HG03064 (cell line): ENCODE results near the gene YTHDC1.

Source experiments
- ATAC-seq: cut with Tn5 transposase; IDR thresholded peaks from one replicate; pipeline ENCODE4 v1.9.1; 2021; ENCODE audit warnings: low read depth; ENCODE audit not compliant: unreplicated experiment

The YTHDC1 gene

DNA sequence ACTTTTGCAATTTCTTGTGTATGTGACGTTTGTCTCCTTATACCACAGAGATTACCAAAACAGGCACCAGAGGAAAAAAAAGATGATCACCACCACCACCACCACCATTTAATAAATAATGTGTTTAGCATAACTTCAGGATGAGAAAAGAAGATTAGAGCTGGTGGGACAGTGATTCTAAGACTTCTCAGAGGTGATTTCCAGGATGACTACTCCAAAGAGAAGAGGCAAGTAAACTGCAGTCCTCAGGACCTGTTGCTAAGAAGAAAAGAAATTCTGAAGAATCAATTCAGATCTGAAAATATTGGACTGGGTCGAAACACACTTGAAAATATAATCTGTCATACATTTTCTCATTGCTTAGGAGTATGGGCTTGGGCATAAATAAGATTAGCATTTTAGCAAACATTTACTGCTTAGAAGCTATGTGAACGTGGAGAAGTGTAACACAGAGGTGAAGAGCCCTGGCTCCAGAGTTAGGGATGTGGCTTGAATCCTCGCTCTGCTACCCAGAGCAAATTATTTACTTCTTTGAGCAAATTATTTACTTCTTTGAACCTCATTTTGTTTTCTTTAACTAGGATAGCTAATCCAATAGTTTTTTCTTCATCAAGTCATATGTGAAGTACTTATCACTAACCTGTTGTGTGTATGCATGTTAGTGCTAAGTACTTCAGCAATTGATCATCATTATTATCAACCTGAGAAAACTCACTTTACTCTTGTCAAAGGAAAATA is 10.5 kb upstream of the YTHDC1 start:
- ATAC-seq, result no peak

DNA sequence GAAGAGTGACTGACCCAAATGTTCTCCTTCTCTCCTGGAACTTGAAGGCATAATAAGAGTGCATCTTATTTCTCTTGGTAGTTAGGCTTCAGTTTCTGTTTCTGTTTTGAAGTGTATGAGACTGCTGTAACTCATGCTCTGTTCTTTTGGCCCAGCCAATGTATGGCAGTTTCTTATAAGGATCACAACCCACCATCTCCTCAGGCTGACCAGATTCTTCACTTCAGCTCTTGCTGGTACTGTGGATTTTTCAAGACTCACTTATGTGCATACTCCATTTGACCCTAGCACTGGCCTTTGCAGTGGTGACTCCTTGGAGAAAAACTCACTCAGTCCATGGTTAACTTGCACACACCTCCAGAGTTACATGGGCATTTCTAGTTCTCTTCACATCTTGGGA is 9.6 kb upstream of the YTHDC1 start:
- peak; percentile 80 for ATAC-seq

DNA sequence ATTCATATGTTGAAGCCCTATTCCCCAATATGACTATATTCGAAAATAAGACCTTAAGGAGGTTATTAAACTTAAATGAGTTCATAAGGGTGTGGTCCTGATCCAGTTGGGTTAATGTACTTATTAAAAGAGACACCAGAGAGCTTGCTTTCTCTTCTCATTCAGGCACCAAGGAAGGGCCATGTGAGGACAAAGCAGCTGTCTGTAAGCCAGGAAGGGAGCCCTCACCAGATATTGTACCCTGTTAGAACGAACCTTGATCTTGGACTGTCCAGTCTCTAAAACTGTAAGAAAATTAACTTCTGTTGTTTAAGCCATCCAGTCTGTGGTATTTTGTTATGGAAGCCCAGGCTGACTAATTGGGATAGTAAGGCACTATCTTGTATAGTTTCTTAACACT is 9.1 kb upstream of the YTHDC1 start:
- no peak for ATAC-seq

DNA sequence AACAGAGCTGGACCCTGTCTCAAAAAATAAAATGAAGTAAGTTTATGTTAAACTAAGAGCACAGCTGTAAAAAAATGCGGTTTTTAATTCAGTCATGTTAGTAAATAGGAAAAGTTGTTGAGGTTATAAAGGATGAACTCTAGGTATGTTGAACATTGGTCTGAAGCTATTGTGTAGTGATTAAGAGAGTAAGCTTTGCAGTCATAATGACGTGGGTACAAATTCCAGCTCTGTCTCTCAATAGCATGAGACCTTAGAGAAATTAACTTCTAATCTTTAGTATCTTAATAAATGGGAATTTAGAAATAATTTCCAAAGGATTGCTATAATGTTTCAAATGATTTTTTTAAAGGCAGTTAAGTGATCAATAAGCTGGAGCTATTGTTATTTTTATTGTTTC is 2.9 kb upstream of the YTHDC1 start:
- no peak for ATAC-seq

DNA sequence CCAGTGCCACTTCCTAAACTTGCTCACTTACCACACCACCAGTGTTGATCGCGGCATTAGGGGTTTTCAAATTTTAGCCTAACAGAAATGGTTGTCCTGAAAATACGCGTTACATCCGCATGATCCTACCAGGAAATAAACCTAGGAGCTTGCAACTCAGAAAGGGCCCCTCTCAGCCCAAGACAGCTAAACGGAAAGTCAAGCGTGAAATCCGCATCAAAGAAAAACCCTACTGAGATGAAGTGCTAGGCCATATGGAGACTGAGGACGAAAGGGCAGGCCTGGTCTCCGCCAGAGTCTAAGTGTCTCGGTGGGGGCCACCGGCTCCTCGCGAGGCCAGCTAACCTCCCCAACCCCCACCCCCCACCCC is 626 bp downstream of the YTHDC1 start:
- peak; percentile 13 for ATAC-seq

DNA sequence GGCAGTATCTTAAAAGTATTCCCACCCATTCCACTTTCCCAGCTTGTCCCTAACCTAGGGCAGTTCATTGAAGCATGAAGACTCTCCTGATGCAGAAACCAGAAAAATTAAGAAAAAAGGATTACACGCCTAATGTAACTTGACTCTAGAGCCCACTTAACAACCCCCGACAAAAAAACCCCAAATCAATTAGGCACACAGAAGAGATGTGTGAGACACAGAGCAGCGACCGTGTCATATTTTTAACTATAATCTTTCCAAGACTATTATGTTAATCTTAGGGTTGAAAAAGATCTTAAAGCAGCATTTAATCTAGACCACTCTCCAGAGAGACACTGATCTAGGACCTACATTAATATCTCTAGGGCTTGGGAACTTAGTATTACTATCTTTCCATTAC is 1.3 kb downstream of the YTHDC1 start:
- ATAC-seq, result no peak

DNA sequence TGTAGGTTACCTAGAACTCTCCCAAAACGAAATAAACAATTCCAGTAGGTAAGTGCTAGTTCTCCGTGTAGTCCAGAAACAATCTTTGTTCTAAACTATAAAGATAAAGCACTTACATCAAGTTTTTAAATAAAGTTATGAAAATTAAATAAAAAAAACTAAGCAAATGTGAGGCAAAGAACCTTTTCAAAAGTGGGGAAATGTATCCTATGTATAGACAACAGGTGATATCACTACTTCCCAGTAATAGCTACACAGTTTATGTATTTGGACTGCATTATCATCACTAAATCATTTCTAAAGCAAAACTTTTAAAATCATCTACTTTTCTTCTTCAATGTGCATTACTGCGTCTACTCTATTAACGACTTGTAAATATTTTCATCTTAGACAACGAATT is 2.0 kb downstream of the YTHDC1 start:
- ATAC-seq, result no peak

DNA sequence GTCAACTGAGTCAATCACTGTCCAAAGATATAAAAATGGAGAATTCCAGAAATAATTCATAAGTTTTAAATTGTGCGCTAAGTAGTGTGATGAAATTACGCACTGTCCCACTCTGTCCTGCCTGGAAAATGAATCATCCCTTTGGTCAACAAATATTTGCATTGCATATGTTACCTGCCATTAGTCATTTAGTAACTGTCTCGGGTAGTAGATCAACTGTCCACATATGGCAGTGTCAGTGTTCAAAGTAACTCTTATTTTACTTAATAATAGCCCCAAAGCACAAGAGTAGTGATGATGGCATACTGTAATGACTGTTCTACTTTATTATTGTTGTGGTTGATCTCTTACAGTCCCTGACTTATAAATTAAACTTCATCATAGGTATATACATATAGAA is 3.4 kb downstream of the YTHDC1 start:
- no peak for ATAC-seq

DNA sequence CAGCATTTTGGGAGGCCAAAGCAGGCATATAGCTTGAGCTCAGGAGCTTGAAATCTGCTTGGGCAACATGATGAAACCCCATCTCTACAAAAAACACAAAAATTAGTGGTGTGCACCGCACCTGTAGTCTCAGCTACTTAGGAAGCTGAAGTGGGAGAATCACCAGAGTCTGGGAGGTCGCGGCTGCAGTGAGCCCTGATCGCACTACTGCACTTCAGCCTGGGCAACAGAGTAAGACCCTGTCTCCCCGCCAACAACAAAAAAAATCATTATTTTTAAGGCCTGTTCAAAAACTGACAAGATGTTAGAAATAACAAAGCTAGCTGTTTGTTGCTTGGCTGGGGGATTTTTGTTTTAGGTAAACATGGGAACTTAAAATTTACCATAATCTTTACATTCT is 5.1 kb downstream of the YTHDC1 start:
- no peak for ATAC-seq

DNA sequence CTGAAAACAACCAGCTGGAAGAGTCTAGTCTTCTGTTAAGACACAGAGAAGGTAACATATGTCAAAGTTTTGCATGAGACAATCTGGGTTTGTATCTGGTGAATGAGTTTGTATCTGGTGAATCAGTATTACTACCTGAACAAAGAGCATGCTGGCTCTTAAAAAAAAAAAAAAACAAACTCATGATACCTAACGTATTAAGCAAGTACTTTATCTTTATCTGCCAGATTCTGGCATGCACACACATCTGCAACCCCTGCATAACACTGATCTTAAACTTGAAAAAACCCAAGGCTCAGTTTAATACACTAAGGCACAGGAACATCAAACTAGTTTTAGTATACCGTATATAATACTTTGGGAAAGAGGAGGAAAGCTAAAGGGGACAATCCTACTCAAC is 5.8 kb downstream of the YTHDC1 start:
- ATAC-seq, result no peak

DNA sequence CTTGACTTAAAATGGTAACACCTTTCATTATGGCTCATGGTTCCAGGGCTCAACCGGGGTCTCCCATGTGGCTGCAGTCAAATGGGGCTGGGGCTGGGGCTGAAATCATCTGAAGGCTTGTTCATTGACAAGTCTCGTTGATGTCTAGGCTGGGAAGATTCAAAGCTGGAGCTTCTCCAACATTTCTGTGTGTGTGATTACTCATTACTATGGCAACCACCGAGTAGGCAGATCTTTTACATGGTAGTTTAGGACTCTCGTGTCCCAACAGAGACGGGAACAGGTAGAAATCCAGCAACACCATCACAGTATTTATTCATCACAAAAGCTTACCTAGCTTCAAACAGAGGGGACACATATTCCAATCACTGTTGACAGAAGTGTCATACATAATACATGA is 7.8 kb downstream of the YTHDC1 start:
- ATAC-seq, result no peak

DNA sequence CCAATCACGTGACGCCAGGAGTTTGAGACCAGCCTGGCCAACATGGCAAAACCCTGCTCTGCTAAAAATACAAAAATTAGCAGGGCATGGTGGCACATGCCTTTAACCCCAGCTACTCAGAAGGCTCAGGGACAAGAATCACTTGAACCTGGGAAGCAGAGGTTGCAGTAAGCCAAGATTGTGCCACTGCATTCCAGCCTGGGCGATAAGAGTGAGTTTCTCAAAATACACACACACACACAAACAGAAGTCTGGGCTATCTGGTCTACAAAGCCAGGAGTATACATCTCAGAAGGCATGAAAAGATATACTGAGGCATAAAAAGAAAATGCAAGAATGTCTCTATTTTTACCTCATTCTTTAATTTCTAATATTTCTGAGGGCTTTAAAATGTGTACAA is 11.3 kb downstream of the YTHDC1 start:
- ATAC-seq, result no peak

DNA sequence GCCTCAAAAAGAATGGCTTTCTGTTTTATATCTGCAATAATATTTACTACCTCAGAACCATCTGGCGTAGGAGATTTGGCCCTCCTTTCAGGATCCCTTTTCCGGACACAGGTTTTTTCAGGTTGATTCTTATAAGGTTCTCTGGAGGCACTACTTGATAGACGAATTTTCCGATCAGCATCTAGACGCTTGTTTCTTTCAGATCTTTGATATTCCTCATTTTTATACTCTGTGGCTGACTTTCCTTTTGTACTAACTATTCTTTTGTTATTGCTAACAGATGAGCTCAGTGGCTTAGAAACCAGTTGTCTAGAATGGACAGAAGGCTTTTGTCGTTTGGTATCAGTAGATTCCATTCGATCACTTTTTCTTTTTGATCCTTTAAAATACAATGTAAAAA is 12.4 kb downstream of the YTHDC1 start:
- ATAC-seq, result no peak

DNA sequence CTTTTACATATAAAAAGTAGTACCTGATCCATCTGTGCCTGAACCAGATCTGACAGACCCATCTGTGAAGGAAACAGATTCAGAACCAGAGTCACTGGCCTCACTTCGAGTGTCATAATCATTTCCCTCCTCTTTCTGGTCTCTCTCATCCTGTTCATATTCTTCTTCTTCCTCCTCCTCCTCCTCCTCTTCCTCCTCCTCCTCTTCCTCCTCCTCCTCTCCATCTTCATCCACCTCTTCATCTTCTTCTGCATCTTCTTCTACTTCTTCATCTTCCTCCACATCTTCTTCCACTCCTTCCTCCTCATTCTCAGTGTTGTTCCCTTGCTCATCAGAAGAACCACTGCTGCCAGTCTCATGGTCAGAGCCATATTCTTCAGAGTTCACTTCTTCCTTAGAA is 12.9 kb downstream of the YTHDC1 start:
- no peak for ATAC-seq

DNA sequence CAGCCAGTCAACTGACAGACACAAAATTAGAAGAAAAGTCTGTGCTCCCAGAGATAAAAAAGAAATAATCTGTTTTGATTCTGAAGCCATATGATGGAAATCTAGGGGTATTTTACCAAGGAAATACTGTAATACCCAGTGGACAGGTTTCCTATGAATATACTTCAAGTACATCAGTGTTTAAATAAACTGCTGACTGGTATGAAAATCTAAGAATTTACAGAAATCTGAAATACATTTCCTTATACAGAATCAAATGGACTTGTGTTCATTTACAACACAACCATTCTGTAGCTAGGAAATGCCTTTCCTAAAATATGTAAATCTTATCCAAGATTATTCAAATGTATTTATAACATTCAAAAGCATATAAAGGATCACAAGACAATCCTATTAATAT is 13.4 kb downstream of the YTHDC1 start:
- ATAC-seq, result no peak

DNA sequence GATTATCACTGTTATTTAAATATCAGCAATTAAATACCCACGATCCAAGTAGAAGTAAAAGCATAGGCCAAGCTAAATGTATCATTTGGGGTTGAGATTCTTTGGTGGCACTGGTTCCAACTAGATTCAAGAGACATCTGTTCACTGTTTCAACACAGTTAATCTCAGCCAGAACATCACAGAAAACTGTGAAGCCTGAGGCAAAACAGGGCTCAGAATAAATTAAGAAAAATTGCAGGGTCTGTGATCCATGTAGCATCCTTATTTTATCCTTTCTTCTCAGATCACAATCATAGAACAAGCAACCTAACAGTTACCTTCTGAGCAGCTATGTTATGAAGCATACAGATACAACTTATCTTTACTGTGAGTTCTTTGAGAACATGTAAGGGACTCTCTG is 23.7 kb downstream of the YTHDC1 start:
- ATAC-seq, result no peak

DNA sequence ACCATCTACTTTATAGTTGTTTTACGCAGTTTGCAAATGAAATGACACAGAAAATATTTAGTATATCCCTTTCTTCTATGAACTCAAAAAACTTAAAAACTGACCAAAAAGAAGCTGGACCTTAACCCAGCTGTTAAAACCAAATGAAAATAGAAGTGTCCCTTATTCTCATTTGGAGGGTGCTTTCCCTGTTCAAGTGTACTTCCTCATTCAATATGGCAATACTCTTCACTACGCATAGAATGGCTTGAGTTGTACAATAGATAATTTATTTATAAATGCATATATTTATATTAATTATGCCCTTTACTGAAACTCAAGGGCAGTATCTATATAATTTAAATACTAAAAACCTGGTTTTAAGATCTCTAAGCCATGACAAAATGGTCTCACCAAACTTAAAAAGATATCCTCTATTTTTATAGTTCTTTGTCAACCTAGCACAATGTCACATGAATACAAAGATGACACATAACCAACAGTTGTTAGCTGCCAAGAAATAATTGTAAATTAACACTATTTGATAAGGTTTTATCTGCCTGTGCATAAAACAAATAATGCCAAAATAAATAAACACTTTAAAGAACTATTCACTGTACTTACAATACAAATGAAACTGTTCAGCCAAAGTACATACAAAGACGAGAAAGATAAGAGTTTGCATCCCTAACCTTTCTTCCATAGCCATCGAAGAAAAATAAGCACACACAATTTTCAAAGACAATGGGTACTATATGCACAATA is 25.2 kb downstream of the YTHDC1 start:
- ATAC-seq, result no peak

DNA sequence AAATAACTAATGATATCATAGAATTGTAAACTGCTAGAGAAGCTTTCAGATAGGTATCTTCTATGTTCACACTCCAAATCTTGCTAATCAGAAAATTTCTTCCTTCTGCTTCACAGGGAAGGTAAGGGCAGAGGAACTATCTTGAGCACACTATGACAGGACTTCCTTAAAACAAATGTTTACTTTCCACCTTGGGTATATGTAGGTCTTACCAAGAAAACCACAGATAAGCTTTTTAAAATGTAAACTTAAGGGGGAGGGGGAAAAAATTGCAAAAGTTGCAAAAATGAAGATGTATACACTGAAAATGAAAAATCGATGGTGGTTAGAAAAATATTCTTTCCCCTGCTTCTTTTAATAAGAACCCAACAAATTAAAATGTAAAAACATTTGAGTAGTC is 30.9 kb downstream of the YTHDC1 start:
- no peak for ATAC-seq

DNA sequence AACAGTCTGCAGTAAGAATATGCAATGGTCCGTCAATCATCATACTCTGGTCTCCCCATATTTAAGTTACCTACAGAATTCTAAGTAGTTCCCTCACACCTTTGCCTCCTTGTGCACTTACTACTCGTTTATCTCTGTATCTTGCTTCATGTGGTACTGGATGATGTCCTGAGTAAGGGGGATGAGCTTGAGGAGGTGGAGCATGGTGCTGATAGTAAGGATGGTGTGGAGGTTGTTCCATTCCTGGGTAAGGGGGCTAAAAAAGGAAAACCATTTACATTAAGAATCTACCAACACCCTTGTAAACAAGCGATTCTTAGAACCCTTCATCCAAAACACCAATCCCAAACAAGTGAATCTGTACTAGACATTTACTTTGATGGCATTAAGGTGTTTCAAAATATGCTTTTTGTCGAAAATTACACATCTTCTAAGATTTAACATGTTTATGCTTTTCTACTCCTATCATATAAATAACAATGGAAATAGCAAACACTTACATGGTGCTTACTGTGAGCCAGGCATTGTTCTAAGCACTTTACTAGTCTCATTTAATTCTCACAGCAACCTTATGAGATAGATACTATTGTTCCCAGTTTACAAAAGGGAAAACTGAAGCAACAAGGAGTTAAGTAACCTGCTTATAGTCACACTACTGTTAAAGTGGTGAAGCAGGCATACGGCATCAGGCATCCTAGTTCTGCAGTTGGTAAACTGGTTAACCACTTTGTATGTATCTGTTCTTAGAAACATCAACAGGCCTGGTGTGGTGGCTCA is 33.5 kb downstream of the YTHDC1 start:
- no peak for ATAC-seq

DNA sequence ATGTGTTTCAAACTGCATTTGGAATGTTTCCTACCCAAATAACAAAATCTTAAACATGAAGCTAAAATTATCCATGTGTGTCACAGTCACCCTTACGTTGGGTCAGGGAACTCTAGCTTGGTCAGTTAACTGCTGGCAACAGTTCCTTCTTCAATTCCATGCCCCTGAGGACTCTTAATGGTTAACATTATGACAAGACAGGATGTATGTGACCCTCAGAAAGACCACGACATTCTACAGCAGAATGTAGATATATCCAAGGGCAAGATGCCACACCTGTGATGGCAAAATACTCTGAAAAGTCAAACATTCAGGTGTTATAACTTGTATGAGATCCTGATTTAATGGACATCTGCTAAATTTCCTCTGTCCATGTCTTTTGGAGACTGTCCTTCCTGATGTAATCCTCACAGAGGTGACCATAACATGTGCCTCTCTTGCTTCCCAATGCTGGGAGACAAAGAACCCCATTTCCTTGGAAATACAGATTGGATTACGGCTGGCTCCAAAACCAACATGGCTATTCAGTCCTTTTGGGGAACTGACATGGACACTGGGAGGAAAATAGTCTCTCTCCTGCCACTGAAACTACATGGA is 39.1 kb downstream of the YTHDC1 start:
- ATAC-seq, result no peak

DNA sequence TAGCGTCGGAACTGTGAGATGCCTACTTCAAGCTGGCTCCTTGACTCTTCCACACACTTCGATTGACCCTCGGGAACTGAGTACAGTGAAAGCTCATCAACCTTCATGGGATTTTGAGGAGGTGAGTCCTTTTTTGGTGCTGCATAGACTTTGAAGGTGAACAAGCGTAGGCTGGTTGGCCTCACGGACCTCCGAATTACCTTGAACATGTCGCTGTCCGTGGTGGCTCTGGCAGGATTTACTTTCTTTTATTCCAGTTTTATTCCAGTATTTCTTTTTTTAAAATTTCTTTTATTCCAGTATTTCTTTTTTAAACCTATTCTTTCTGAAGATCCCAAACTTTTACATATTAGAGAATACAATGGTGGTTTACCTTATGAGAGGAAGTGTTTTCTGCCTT is 45.2 kb downstream of the YTHDC1 start:
- ATAC-seq, result no peak
